Loucy (cell line): ENCODE measurements around the gene KLF13.

Experiments used
- H2AFZ ChIP-seq: fragments of 200-600 bp; sonication (generic); 2 replicates; pipeline ENCODE4 v1.6.0; 2016; ENCODE audit warnings: antibody characterized with exemption, mild to moderate bottlenecking, low read length, moderate library complexity
- H3F3A ChIP-seq: fragments of 200-600 bp; 2 replicates; pipeline ENCODE4 v1.6.0; 2016; ENCODE audit warnings: antibody characterized with exemption, low read depth, mild to moderate bottlenecking
- H3K27me3 ChIP-seq: fragments of 200-600 bp; sonication (generic); 2 replicates; pipeline ENCODE4 v1.6.1; 2014; ENCODE audit warnings: low read length, mild to moderate bottlenecking; ENCODE audit not compliant: insufficient read depth, poor library complexity, severe bottlenecking
- H3K36me3 ChIP-seq: fragments of 200-600 bp; sonication (generic); 2 replicates; pipeline ENCODE4 v1.6.1; 2016; ENCODE audit warnings: low read length; ENCODE audit not compliant: insufficient read depth
- H3K4me1 ChIP-seq: fragments of 200-600 bp; sonication (generic); 2 replicates; pipeline ENCODE4 v1.5.1; 2014; ENCODE audit warnings: low read length, mild to moderate bottlenecking; ENCODE audit not compliant: insufficient read depth, poor library complexity, severe bottlenecking
- H3K4me2 ChIP-seq: fragments of 200-600 bp; sonication (generic); 2 replicates; pipeline ENCODE4 v1.6.0; 2014; ENCODE audit warnings: antibody characterized with exemption, low read length, low read depth, mild to moderate bottlenecking; ENCODE audit not compliant: poor library complexity, severe bottlenecking
- H3K4me3 ChIP-seq: fragments of 200-600 bp; sonication (generic); 2 replicates; pipeline ENCODE4 v1.5.1; 2014; ENCODE audit warnings: low read length, mild to moderate bottlenecking, mixed read lengths; ENCODE audit not compliant: poor library complexity, severe bottlenecking
- H3K79me2 ChIP-seq: fragments of 200-600 bp; sonication (generic); 2 replicates; pipeline ENCODE4 v1.6.1; 2014; ENCODE audit warnings: low read length; ENCODE audit not compliant: insufficient read depth
- H3K9ac ChIP-seq: fragments of 200-600 bp; sonication (generic); 2 replicates; pipeline ENCODE4 v1.6.0; 2014; ENCODE audit warnings: mild to moderate bottlenecking, low read depth, low read length, moderate library complexity; ENCODE audit not compliant: poor library complexity, severe bottlenecking
- H3K9me2 ChIP-seq: fragments of 200-600 bp; sonication (generic); replicated peaks from 2 replicates; pipeline ENCODE4 v1.6.1; 2016; ENCODE audit warnings: low read depth, low read length, mixed read lengths
- H3K9me3 ChIP-seq: fragments of 200-600 bp; sonication (generic); 2 replicates; pipeline ENCODE4 v1.6.1; 2014; ENCODE audit warnings: mild to moderate bottlenecking, antibody characterized with exemption, low read length, low read depth; ENCODE audit not compliant: insufficient read depth
- H4K20me1 ChIP-seq: fragments of 200-600 bp; sonication (generic); 2 replicates; pipeline ENCODE4 v1.6.0; 2014; ENCODE audit warnings: antibody characterized with exemption, low read length, mild to moderate bottlenecking; ENCODE audit not compliant: insufficient read depth, poor library complexity, severe bottlenecking
- CTCF ChIP-seq: fragments of 200-600 bp; sonication (generic); conservative IDR thresholded peaks from 2 replicates; pipeline ENCODE4 v1.5.1; 2014; ENCODE audit warnings: mild to moderate bottlenecking, antibody characterized with exemption, low read length
- EZH2phosphoT487 ChIP-seq: fragments of 200-600 bp; IDR thresholded peaks from 2 replicates; pipeline ENCODE4 v1.6.1; 2018; ENCODE audit warnings: antibody characterized with exemption, mild to moderate bottlenecking, moderate library complexity, borderline replicate concordance

KLF13 gene

GRCh38 chr15:31350771-31351170, 24.1 kb downstream of the KLF13 start:
- Histone ChIP-seq H3K4me1 (peaks cover 35% of the 10 kb centered on the region), H3K4me2 (no peak overlapping the region), H3K36me3 (peaks cover 16% of the 10 kb centered on the region; the same call in 1 of the 2 replicates), H3K9ac (no peak overlapping the region), H3K9me3 (no peaks in the 10 kb centered on the region), H3K9me2 (no peaks in the 10 kb centered on the region), H4K20me1 (peaks cover 63% of the 10 kb centered on the region), H3K27me3 (no peaks in the 10 kb centered on the region), H2AFZ (no peak overlapping the region), H3F3A (no peaks in the 10 kb centered on the region), H3K4me3 (no peak overlapping the region), H3K79me2 (peaks cover 100% of the 10 kb centered on the region)
- TF ChIP-seq CTCF (no peak), EZH2phosphoT487 (no peak)

GRCh38 chr15:31352339-31352751, 25.7 kb downstream of the KLF13 start:
- Histone ChIP-seq H3K27me3 (no peaks in the 10 kb centered on the region), H3K9ac (peak overlapping the region; percentile 70), H3K9me3 (no peaks in the 10 kb centered on the region), H3K36me3 (peaks cover 16% of the 10 kb centered on the region; the same call in 1 of the 2 replicates), H3K4me1 (peaks cover 29% of the 10 kb centered on the region), H2AFZ (no peak overlapping the region), H3K79me2 (peaks cover 100% of the 10 kb centered on the region), H4K20me1 (peaks cover 48% of the 10 kb centered on the region), H3K4me3 (peak overlapping the region; percentile 50), H3K9me2 (no peaks in the 10 kb centered on the region), H3F3A (no peaks in the 10 kb centered on the region), H3K4me2 (peak overlapping the region; percentile 75)
- TF ChIP-seq CTCF (no peak), EZH2phosphoT487 (no peak)

GRCh38 chr15:31352911-31353811, 26.5 kb downstream of the KLF13 start:
- Histone ChIP-seq H2AFZ (no peak overlapping the region), H3K4me3 (peak overlapping the region; percentile 50), H3K9me2 (no peaks in the 10 kb centered on the region), H4K20me1 (peaks cover 44% of the 10 kb centered on the region), H3K79me2 (peaks cover 100% of the 10 kb centered on the region), H3K9me3 (no peaks in the 10 kb centered on the region), H3K27me3 (no peaks in the 10 kb centered on the region), H3K4me2 (peak overlapping the region; percentile 75), H3K9ac (peak overlapping the region; percentile 70), H3K36me3 (peaks cover 11% of the 10 kb centered on the region; the same call in 1 of the 2 replicates), H3F3A (no peaks in the 10 kb centered on the region), H3K4me1 (peaks cover 31% of the 10 kb centered on the region)
- TF ChIP-seq CTCF (0 out of 2 replicates have a peak, but pooled peaks have one; percentile 11), EZH2phosphoT487 (no peak)
